ENCODE results near the gene H6PD.

Gene H6PD

DNA sequence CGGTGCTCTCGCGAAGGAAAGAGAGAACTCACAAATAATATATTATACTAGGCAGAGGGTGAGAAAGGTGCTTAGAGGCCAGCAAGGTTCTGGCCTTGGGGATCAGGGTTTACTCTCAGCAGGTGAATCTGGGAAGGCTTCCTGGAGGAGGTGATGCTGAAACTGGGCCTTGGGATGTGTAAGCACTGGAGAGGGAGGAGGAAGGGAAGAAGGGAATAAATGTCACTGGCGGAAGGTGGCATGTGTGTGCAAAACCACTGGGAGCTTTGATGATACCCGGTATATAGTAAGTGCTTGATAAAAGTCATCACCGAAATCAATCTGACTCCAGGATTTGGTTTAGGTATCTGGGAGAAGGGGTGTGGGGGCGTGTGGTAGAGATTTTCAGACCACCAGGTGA lies 82.5 kb downstream of the H6PD start:
- no peak for DNase-seq (ENCODE audit: low read depth in 2 of 2)

DNA sequence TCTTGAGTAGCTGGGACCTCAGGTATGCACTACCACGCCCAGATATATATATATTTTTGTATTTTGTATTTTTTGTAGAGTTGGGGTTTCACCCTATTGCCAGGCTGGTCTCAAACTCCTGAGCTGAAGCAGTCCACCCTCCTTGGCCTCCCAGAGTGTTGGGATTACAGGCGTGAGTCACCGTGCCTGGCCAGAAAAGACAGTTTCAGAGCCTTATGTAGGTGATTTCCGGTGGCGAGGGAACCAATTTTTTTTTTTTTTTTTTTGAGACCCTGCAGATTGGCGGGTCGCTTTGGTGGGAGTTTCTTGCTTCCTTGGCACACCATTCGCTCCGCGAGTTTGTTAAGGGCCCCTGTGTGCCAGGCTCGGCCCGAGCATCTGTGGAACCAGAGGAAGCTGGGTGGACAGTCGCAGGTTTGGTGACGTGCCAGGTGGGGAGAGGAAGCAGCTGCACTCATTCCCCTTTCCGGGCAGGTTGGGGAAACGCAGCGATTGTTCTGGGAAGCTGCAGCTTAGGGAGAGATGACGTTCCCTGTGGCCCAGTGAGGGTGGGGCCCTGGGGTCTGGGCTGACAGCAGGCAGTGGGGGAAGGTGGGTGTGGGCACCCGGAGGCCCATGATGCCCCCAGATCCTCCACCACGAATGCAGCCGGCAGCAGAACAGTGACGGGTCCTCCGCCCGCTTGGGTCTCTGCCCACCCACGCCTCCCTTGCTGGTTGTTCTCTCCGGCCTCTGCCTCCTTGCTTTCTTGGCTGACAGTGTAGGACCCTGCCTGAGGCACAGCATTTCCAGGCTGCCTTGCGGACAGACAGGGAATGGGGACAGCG lies 83.2 kb downstream of the H6PD start:
- no peak for DNase-seq (ENCODE audit: low read depth in 2 of 2)

DNA sequence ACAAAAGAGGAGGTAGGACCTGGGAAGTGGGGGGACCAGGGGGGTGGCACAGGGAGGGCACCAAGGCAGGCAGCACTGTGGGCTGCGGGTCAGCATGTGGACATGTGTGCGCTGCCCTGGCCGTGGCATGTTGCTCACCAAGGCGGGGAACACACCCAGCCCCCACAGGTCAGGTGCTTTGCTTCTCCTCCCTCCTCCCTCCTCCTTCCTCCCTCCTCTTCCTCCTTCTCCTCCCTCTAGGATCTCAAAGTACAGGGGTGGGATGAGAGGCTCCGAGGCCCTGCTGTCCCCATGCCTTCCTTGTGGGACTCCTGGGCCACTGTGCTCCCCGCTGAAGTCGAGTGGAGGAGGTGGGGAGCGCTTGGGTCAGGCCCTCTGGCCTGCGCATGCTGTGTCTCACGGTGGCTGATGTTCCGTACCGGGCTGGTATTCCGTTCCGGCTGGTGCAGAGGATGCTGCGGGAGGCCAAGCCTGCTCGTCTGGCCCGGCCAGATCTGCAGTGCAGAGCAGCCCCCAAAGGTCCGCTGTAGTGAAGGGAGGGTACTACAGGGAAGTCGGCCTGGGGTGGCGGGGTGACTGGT lies 84.7 kb downstream of the H6PD start:
- no peak for DNase-seq (ENCODE audit: low read depth in 2 of 2)

DNA sequence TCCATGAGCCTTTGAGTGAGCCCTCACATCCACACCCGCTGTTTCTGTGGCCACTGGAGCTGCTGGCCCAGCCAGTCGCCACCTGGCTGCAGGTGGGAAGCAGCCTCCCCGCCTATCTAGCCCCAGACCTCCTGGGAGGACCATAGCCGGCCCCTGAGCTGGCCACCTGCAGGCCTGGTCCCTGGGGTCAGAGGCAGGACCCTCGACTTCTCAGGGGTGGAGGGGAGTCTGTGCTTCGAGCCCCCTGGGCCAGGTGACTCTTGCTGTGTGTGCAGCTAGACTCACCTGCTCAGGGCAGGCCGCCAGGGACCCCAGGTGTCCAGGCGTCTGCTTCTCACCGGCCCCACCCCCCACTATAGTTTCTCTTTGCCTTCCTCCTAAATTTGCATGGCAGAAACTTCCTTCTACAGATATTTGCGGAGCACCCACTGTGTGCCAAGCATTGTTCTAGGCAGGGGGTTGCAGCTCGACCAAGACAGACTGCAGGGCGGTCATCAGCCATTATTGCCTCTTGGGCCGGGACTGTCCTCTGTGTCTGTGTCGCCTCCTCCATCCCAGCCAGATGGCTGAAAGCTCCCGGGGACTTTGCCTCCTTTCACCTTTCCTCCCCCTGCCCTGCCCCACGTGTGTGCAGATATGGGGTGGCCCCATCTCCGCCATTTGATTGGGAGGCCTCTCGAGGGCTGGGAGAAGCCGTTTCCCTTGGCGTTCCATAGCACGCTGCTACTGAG lies 85.4 kb downstream of the H6PD start:
- no peak for DNase-seq (ENCODE audit: low read depth in 2 of 2)
